ENCODE data around the gene GHRH.

The GHRH gene

GRCh38 chr20:37246736-37247135 lies 14.9 kb downstream of the GHRH start:
- H3K79me2 ChIP-seq (ENCODE audit: control insufficient read depth, insufficient read depth, low read length, unreplicated experiment), result no peaks in the 10 kb centered on the region
- H3K27ac ChIP-seq (ENCODE audit: low read depth, low read length), result no peak overlapping the region
- no peak overlapping the region for H2AFZ ChIP-seq (ENCODE audit: low read length, unreplicated experiment)
- peaks cover 2% of the 10 kb centered on the region; the same call in 1 of the 2 replicates for H3K36me3 ChIP-seq (ENCODE audit: insufficient read depth, low read length)
- no peaks in the 10 kb centered on the region for H3K27me3 ChIP-seq (ENCODE audit: insufficient read depth, low read length)
- no peaks in the 10 kb centered on the region for H3K4me1 ChIP-seq (ENCODE audit: control insufficient read depth, insufficient read depth, low read length, unreplicated experiment)
- H3K4me3 ChIP-seq (ENCODE audit: low read depth, low read length), result no peak overlapping the region

- Histone ChIP-seq H3K27me3 (ENCODE audit: insufficient read depth, low read length) (no peaks in the 10 kb centered on the region), H3K36me3 (ENCODE audit: insufficient read depth, low read length) (peaks cover 9% of the 10 kb centered on the region), H3K79me2 (ENCODE audit: control insufficient read depth, insufficient read depth, low read length, unreplicated experiment) (no peaks in the 10 kb centered on the region), H3K27ac (ENCODE audit: low read depth, low read length) (no peak overlapping the region), H2AFZ (ENCODE audit: low read length, unreplicated experiment) (no peak overlapping the region), H3K4me3 (ENCODE audit: low read depth, low read length) (no peak overlapping the region), H3K4me1 (ENCODE audit: control insufficient read depth, insufficient read depth, low read length, unreplicated experiment) (no peaks in the 10 kb centered on the region)
Measured at GRCh38 chr20:37245216-37246150, 16.1 kb downstream of the GHRH start.

GRCh38 chr20:37244572-37244957 lies 17.0 kb downstream of the GHRH start:
- H3K36me3 ChIP-seq (ENCODE audit: insufficient read depth, low read length), result peaks cover 9% of the 10 kb centered on the region
- H3K4me3 ChIP-seq (ENCODE audit: low read depth, low read length), result no peak overlapping the region
- no peak overlapping the region for H3K27ac ChIP-seq (ENCODE audit: low read depth, low read length)
- no peaks in the 10 kb centered on the region for H3K4me1 ChIP-seq (ENCODE audit: control insufficient read depth, insufficient read depth, low read length, unreplicated experiment)
- H3K27me3 ChIP-seq (ENCODE audit: insufficient read depth, low read length), result no peaks in the 10 kb centered on the region
- no peaks in the 10 kb centered on the region for H3K79me2 ChIP-seq (ENCODE audit: control insufficient read depth, insufficient read depth, low read length, unreplicated experiment)
- H2AFZ ChIP-seq (ENCODE audit: low read length, unreplicated experiment), result no peak overlapping the region

GRCh38 chr20:37243937-37244571 lies 17.6 kb downstream of the GHRH start:
- Histone ChIP-seq H3K36me3 (ENCODE audit: insufficient read depth, low read length) (peaks cover 9% of the 10 kb centered on the region), H3K27ac (ENCODE audit: low read depth, low read length) (no peak overlapping the region), H3K4me1 (ENCODE audit: control insufficient read depth, insufficient read depth, low read length, unreplicated experiment) (no peaks in the 10 kb centered on the region), H3K27me3 (ENCODE audit: insufficient read depth, low read length) (no peaks in the 10 kb centered on the region), H3K79me2 (ENCODE audit: control insufficient read depth, insufficient read depth, low read length, unreplicated experiment) (no peaks in the 10 kb centered on the region), H2AFZ (ENCODE audit: low read length, unreplicated experiment) (no peak overlapping the region), H3K4me3 (ENCODE audit: low read depth, low read length) (no peak overlapping the region)

GRCh38 chr20:37243076-37243936 lies 18.3 kb downstream of the GHRH start:
- Histone ChIP-seq H3K36me3 (ENCODE audit: insufficient read depth, low read length) (peaks cover 9% of the 10 kb centered on the region), H2AFZ (ENCODE audit: low read length, unreplicated experiment) (no peak overlapping the region), H3K79me2 (ENCODE audit: control insufficient read depth, insufficient read depth, low read length, unreplicated experiment) (no peaks in the 10 kb centered on the region), H3K4me1 (ENCODE audit: control insufficient read depth, insufficient read depth, low read length, unreplicated experiment) (no peaks in the 10 kb centered on the region), H3K4me3 (ENCODE audit: low read depth, low read length) (no peak overlapping the region), H3K27ac (ENCODE audit: low read depth, low read length) (no peak overlapping the region), H3K27me3 (ENCODE audit: insufficient read depth, low read length) (no peaks in the 10 kb centered on the region)

GRCh38 chr20:37242503-37242902 lies 19.1 kb downstream of the GHRH start:
- H3K27ac ChIP-seq (ENCODE audit: low read depth, low read length), result no peak overlapping the region
- no peak overlapping the region for H3K4me3 ChIP-seq (ENCODE audit: low read depth, low read length)
- H2AFZ ChIP-seq (ENCODE audit: low read length, unreplicated experiment), result no peak overlapping the region
- H3K79me2 ChIP-seq (ENCODE audit: control insufficient read depth, insufficient read depth, low read length, unreplicated experiment), result no peaks in the 10 kb centered on the region
- no peaks in the 10 kb centered on the region for H3K27me3 ChIP-seq (ENCODE audit: insufficient read depth, low read length)
- peaks cover 9% of the 10 kb centered on the region for H3K36me3 ChIP-seq (ENCODE audit: insufficient read depth, low read length)
- H3K4me1 ChIP-seq (ENCODE audit: control insufficient read depth, insufficient read depth, low read length, unreplicated experiment), result no peaks in the 10 kb centered on the region

- peaks cover 9% of the 10 kb centered on the region for H3K36me3 ChIP-seq (ENCODE audit: insufficient read depth, low read length)
- no peaks in the 10 kb centered on the region for H3K4me1 ChIP-seq (ENCODE audit: control insufficient read depth, insufficient read depth, low read length, unreplicated experiment)
- H3K27ac ChIP-seq (ENCODE audit: low read depth, low read length), result no peak overlapping the region
- no peaks in the 10 kb centered on the region for H3K79me2 ChIP-seq (ENCODE audit: control insufficient read depth, insufficient read depth, low read length, unreplicated experiment)
- H2AFZ ChIP-seq (ENCODE audit: low read length, unreplicated experiment), result no peak overlapping the region
- H3K27me3 ChIP-seq (ENCODE audit: insufficient read depth, low read length), result no peaks in the 10 kb centered on the region
- H3K4me3 ChIP-seq (ENCODE audit: low read depth, low read length), result no peak overlapping the region
Measured at GRCh38 chr20:37240337-37241067, 21.1 kb downstream of the GHRH start.

GRCh38 chr20:37238935-37239451 lies 22.6 kb downstream of the GHRH start:
- no peak overlapping the region for H3K27ac ChIP-seq (ENCODE audit: low read depth, low read length)
- no peak overlapping the region for H2AFZ ChIP-seq (ENCODE audit: low read length, unreplicated experiment)
- peaks cover 13% of the 10 kb centered on the region for H3K36me3 ChIP-seq (ENCODE audit: insufficient read depth, low read length)
- H3K4me3 ChIP-seq (ENCODE audit: low read depth, low read length), result no peak overlapping the region
- H3K79me2 ChIP-seq (ENCODE audit: control insufficient read depth, insufficient read depth, low read length, unreplicated experiment), result no peaks in the 10 kb centered on the region
- H3K4me1 ChIP-seq (ENCODE audit: control insufficient read depth, insufficient read depth, low read length, unreplicated experiment), result no peaks in the 10 kb centered on the region
- H3K27me3 ChIP-seq (ENCODE audit: insufficient read depth, low read length), result no peaks in the 10 kb centered on the region

GRCh38 chr20:37238426-37238825 lies 23.2 kb downstream of the GHRH start:
- H3K27me3 ChIP-seq (ENCODE audit: insufficient read depth, low read length), result no peaks in the 10 kb centered on the region
- H2AFZ ChIP-seq (ENCODE audit: low read length, unreplicated experiment), result no peak overlapping the region
- H3K79me2 ChIP-seq (ENCODE audit: control insufficient read depth, insufficient read depth, low read length, unreplicated experiment), result no peaks in the 10 kb centered on the region
- H3K36me3 ChIP-seq (ENCODE audit: insufficient read depth, low read length), result peaks cover 15% of the 10 kb centered on the region
- H3K27ac ChIP-seq (ENCODE audit: low read depth, low read length), result no peak overlapping the region
- H3K4me1 ChIP-seq (ENCODE audit: control insufficient read depth, insufficient read depth, low read length, unreplicated experiment), result no peaks in the 10 kb centered on the region
- H3K4me3 ChIP-seq (ENCODE audit: low read depth, low read length), result no peak overlapping the region

GRCh38 chr20:37237656-37238055 lies 24.0 kb downstream of the GHRH start:
- no peaks in the 10 kb centered on the region for H3K79me2 ChIP-seq (ENCODE audit: control insufficient read depth, insufficient read depth, low read length, unreplicated experiment)
- no peak overlapping the region for H3K27ac ChIP-seq (ENCODE audit: low read depth, low read length)
- H2AFZ ChIP-seq (ENCODE audit: low read length, unreplicated experiment), result no peak overlapping the region
- peaks cover 16% of the 10 kb centered on the region for H3K36me3 ChIP-seq (ENCODE audit: insufficient read depth, low read length)
- H3K4me1 ChIP-seq (ENCODE audit: control insufficient read depth, insufficient read depth, low read length, unreplicated experiment), result no peaks in the 10 kb centered on the region
- H3K4me3 ChIP-seq (ENCODE audit: low read depth, low read length), result no peak overlapping the region
- no peaks in the 10 kb centered on the region for H3K27me3 ChIP-seq (ENCODE audit: insufficient read depth, low read length)

All from ACC112 (cell line).